Retinal pigment epithelial cell (primary cell): ENCODE measurements around the gene CCNL2.
"Not testable (repeated sequence)": the region's sequence is repeated elsewhere in the genome, so short reads cannot be mapped to it uniquely, and the experiment has no call there.

Experiments
- DNase-seq: peaks from one replicate; pipeline ENCODE4 v3.0.0-alpha.2; 2010; ENCODE audit warnings: low read depth
- H3K4me3 ChIP-seq: 2 replicates; pipeline ENCODE4 v1.5.1; 2011; ENCODE audit warnings: mild to moderate bottlenecking, low read length, control low read depth, moderate library complexity
- TF ChIP-seq, protein P1 (sequence below): conservative IDR thresholded peaks from 2 replicates; pipeline ENCODE4 v1.5.1; 2011; ENCODE audit warnings: low read depth, low read length, control low read depth, inconsistent platforms

CCNL2 gene

DNA sequence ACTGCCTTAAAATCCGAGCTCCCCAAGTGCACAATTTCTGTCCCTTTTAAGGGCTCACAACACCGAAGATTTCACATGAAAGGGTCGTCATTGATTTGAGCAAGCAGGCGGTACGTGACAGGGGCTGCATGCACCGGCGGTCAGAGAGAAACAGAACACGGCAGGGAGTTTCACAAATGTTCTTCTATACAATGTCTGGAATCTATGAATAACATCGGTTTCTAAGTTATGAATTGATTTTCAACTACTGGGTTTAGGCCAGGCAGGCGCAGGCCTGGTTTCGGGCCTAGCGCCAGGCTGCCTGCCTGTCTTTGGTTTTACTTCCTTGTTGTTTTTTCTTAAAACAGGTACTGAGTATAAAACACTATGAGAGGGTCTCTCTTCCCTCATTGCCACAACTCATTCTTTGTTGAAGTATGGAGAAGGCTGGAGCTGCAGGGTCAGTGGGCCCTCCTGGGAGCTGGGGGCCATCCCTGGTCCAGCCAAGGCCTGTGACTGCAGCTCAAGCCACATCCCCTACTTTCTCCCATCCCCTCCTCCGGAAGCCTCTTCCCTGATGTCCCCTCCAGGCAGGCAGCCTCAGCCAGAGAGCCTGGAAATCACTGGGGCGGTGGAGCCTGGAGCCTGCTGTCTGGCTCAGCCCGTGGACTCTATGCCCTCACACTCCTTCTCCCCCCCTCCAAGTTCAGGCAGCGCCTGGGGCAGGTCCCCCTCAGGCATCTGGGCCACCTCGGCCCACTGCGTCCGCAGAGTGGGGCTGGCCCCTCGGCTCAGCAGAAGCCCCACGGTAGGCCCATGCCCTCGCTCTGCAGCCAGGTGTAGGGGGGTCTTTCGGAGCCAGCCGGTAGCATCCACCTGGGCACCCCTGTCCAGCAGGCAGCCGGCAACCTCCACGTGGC lies 19.6 kb upstream of the CCNL2 start:
- H3K4me3 ChIP-seq: no peak overlapping the region
- DNase-seq: no peak
- TF ChIP-seq, protein P1, sequence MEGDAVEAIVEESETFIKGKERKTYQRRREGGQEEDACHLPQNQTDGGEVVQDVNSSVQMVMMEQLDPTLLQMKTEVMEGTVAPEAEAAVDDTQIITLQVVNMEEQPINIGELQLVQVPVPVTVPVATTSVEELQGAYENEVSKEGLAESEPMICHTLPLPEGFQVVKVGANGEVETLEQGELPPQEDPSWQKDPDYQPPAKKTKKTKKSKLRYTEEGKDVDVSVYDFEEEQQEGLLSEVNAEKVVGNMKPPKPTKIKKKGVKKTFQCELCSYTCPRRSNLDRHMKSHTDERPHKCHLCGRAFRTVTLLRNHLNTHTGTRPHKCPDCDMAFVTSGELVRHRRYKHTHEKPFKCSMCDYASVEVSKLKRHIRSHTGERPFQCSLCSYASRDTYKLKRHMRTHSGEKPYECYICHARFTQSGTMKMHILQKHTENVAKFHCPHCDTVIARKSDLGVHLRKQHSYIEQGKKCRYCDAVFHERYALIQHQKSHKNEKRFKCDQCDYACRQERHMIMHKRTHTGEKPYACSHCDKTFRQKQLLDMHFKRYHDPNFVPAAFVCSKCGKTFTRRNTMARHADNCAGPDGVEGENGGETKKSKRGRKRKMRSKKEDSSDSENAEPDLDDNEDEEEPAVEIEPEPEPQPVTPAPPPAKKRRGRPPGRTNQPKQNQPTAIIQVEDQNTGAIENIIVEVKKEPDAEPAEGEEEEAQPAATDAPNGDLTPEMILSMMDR: no peak

DNA sequence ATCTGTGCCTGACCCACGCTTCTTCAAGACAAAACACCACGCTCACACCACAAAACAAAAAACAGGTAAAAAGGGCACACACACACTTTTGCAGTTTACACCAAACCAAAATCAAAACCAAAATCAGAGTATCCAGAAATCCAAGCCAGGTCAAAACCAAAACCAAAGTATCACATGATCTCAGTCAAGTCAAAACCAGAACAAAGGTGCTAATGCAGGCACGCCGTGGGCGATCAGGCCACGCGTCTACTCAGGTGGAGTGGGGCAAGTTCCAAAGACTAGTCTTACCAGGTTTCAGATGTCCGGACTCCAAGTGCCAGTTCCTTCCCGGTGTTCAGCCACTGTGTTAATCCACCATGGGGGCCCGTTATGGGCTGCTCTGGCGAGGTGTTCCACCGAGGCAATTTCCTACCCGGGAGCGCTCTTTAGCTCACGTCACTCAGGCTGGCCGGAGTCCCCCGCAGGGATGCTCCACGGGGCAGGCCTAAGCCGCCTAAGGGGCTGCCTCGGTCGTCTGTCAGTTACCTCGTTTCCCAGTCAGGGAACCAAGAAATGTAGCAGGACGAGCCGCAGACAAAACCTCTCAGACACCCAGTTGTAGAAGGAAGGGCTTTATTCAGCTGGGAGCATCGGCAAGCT lies 18.8 kb upstream of the CCNL2 start:
- not testable (repeated sequence) for DNase-seq, H3K4me3 ChIP-seq

DNA sequence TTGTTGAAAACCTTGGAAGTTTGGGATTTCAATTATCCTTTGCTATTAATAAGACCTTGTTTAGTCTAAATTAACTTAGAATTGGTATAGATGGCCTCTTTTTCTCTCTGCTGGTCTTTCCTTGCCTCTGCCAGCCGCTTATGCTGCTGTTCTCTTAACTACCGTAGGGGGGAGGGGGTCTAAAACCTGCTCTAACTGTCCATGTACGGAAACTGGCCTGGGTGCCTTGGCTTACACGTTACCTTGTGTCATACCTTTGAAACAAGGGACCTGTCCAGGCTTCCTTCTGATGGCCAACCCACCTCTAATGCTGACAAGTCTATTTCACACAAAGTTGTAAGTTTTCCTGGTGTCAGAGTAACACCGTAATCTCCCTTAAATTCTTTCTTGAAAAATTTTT lies 18.3 kb upstream of the CCNL2 start:
- not testable (repeated sequence) for DNase-seq, H3K4me3 ChIP-seq

DNA sequence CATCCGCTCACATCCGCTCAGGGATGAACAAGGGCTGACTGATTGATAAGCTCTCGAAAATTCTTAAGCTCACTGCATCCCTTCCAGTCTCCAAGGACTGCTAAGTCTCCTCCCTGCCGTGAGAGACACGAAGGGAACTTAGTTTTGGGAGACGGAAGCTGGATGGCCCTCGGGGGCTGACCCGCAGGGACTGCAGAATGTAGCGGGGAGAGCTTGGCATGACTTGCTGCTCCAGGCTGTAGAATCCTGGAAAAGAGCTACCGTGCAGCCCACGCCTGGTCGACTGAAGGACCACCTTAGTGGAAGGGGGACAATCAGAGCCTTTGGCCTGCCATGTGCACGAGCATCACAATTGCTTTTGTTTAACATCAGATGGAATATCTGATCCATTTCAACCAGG lies 16.6 kb upstream of the CCNL2 start:
- no peak for DNase-seq
- no peak overlapping the region for H3K4me3 ChIP-seq
- TF ChIP-seq, protein P1: no peak

DNA sequence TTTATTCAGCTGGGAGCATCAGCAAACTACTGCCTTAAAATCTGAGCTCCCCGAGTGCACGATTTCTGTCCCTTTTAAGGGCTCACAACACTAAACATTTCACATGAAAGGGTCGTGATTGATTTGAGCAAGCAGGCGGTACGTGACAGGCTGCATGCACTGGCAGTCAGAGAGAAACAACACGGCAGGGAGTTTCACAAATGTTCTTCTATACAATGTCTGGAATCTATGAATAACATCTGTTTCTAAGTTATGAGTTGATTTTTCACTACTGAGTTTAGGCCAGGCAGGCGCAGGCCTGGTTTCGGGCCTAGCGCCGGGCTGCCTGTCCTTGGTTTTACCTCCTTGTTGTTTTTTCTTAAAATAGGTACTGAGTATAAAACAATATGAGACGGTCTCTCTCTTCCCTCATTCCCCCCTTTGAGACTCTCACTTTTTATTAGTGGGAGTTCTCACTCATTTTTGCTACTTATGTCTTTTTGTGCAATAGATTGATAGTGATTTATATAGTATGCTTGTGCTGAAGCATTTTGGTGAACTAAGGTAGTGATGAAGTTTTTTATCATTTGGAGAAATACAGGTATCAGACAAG lies 13.3 kb upstream of the CCNL2 start:
- DNase-seq, H3K4me3 ChIP-seq: not testable (repeated sequence)

DNA sequence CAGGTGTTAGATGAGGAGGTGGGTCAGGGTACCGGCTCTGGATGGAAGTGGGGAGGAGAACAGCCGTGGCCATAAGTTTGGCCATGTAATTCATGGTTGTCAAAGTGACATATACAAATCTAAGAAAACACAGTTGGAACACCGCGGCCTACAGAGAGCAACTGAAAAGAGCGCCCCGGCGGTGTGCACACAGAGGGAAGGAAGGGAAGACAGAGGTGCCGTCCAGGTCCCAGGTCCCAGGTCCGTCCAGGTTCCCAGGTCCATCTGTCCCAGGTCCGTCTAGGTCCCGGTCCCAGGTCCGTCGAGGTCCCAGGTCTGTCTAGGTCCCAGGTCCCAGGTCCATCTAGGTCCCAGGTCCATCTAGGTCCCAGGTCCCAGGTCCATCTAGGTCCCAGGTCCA lies 12.5 kb upstream of the CCNL2 start:
- DNase-seq: no peak
- TF ChIP-seq, protein P1: no peak
- no peak overlapping the region for H3K4me3 ChIP-seq

DNA sequence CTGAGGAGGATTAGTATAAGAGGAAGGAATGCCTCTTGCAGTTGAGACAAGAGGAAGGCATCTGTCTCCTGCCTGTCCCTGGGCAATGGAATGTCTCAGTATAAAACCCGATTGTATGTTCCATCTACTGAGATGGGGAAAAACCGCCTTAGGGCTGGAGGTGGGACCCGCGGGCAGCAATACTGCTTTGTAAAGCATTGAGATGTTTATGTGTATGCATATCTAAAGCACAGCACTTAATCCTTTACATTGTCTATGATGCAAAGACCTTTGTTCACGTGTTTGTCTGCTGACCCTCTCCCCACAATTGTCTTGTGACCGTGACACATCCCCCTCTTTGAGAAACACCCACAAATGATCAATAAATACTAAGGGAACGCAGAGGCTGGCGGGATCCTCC lies 11.1 kb upstream of the CCNL2 start:
- not testable (repeated sequence) for H3K4me3 ChIP-seq

DNA sequence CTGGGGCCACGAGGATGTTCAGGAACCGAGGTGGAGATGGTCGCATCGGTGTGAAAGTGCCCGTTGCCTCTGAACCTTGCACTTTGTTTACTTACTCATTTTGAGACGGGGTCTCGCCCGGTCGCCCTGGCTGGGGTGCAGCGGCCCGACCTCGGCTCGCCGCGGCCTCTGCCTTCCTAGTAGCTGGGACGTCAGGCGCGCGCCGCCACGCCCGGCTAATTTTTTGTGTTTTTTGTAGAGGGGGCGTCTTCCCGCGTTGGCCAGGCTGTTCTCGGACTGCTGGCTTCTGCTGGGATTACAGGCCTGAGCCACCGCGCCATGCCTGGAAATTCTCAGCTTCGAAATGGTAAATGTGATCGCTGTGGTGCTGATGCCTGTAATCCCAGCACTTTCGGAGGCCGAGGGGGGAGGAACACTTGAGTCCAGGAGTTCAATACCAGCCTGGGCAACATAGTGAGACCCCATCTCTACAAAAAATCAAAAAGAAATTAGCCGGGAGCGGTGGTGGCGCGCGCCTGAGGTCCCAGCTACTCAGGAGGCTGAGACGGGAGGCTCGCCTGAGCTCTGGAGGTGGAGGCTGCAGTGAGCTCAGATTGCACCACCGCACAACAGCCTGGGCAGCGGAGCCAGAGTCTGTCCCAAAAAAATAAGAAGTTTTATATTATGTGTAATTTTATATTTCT lies 8.6 kb upstream of the CCNL2 start:
- TF ChIP-seq, protein P1: no peak
- H3K4me3 ChIP-seq: peak overlapping the region; percentile 85
- DNase-seq: peak; percentile 27

More for the DNA sequence above, 11.1 kb upstream of the CCNL2 start:
- not testable (repeated sequence) for DNase-seq
